ENCODE data around the gene KANTR. TPM values are rescaled to one million over a fixed set of nuclear protein-coding genes. Genes with fewer than 3 reads are reported as not detected.
"Not testable (repeated sequence)": the region's sequence is repeated elsewhere in the genome, so short reads cannot be mapped to it uniquely, and the experiment has no call there.

Gene KANTR
- total RNA-seq, 1 donor from 2014 or later = 3.1 TPM

- no peak overlapping the region for H3K4me3 ChIP-seq (ENCODE audit: low read depth, low read length)
- TF ChIP-seq CTCF (conservative IDR thresholded peaks at IDR 0.05; ENCODE audit: low read depth, low read length) = no peak
- DNase-seq (ENCODE audit: low read depth) = no peak
These were observed 65.2 kb downstream of the KANTR start for GRCh38 chrX:53159184-53159583.

DNA sequence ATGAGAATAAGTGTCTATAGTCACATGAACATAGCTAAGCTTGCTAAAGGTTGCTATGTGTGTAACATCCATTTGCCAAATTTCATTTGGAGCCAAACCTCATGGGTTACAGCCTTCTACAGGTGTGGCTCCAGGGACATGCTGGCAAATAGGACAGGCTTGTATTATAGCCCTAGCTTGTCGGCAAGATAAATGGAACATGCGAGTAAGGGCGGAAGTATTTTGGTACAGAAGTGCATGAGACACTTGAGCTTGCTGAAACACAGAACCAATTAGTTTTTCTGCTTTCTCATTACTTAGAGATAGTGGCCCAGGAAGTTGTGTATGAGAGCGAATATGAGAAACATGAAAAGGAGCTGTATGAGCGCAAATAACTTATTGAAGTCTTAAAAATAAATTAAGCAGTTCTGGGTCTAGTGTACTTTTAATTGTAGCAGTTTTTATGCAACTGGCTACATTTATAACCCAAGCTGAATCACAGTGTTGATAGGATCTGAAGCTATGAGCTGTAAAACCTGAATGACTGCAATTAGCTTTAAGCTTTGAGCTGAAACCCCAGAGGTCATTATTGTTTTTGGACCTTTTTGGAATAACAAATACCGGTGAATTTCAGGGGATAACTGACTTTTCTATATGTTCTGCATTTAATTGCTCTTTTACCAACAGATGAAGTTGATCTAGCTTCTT is 66.5 kb downstream of the KANTR start:
- H3K4me3 ChIP-seq (ENCODE audit: low read depth, low read length) = no peak overlapping the region
- DNase-seq (ENCODE audit: low read depth) = no peak
- no peak for TF ChIP-seq CTCF (conservative IDR thresholded peaks at IDR 0.05; ENCODE audit: low read depth, low read length)

DNA sequence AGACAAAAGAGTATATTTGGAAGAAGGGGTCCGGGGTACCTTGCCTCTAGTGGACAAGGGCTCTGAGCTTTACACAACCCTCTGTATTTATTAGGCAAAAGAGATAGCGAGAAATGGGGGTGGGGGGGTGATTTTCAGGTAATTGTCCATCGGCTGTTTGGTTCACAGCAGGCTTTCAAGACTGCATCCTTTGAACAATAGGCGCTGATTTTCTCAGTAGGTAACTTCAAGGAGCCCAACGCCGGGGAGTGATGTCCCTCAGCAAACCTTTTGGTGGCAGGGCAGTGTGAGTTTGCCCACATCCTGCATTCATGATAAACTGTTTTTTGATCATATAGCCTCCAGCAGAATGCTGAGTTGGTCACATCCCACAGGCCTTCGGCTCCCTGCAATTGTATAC is 69.5 kb downstream of the KANTR start:
- TF ChIP-seq CTCF (conservative IDR thresholded peaks at IDR 0.05; ENCODE audit: low read depth, low read length) = no peak
- DNase-seq (ENCODE audit: low read depth) = no peak
- no peak overlapping the region for H3K4me3 ChIP-seq (ENCODE audit: low read depth, low read length)

DNA sequence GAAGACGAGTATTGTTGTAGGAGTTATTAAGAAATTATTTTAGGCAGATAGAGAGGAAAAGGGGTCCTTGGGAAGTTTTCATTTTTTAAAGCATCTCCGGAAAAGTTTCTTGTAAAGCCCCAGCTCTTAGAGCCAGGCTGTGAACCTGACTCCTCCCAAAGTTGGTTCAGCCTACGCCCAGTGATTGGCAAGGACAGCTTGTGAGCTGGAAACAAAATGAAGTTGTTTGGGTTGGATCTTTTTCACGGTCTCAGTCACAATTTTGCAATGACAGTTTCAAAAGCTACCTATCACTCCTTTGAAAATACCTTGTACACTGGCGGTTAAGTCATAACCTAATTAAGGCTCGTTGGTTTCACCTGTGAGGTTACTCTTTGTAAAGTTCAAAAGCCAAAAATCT is 70.6 kb downstream of the KANTR start:
- not testable (repeated sequence) for H3K4me3 ChIP-seq (ENCODE audit: low read depth, low read length); DNase-seq (ENCODE audit: low read depth)

DNA sequence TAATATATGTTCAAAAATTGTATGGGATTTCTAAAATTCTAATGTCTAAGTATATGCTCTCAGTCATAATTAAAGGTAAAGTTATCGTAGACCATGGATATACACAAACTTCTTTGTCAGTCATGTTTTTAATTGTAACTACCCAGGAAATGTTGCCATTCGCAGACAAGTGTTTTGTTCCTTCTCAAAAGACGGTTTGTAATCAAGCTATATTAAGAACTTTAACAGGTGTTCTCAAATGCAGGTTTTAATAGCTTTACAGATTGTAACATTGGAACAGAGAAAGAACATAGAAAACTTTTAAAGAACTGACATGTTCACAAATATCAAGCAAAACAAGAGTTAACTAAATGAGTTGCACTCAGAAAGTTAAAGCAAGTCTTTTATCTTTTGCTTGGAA is 72.2 kb downstream of the KANTR start:
- H3K4me3 ChIP-seq (ENCODE audit: low read depth, low read length) = no peak overlapping the region

GRCh38 chrX:53171356-53171755 is 77.4 kb downstream of the KANTR start:
- no peak for TF ChIP-seq CTCF (conservative IDR thresholded peaks at IDR 0.05; ENCODE audit: low read depth, low read length)
- H3K4me3 ChIP-seq (ENCODE audit: low read depth, low read length) = no peak overlapping the region
- no peak for DNase-seq (ENCODE audit: low read depth)

More for the DNA sequence above, 72.2 kb downstream of the KANTR start:
- TF ChIP-seq CTCF (conservative IDR thresholded peaks at IDR 0.05; ENCODE audit: low read depth, low read length) = no peak
- DNase-seq (ENCODE audit: low read depth) = no peak

Other genes with a start within 250 kb of the KANTR start
- gene XAGE3, start 226.1 kb upstream of the KANTR start, total RNA-seq = not detected in 2 replicates
- 3.2 and 6.6 TPM in 2 replicates for gene FAM156B, start 196.8 kb upstream of the KANTR start, total RNA-seq
- 5.0 and 12.6 TPM in 2 replicates for gene FAM156A, start 135.6 kb upstream of the KANTR start, total RNA-seq
- gene GPR173, start 45.4 kb upstream of the KANTR start, total RNA-seq = 1.5 and 2.2 TPM in 2 replicates
- 3.2 and 5.6 TPM in 2 replicates for gene TSPYL2, start 11.8 kb upstream of the KANTR start, total RNA-seq
- 39.2 and 60.0 TPM in 2 replicates for gene KDM5C, start 131.1 kb downstream of the KANTR start, total RNA-seq
- 3.9 and 4.5 TPM in 2 replicates for gene IQSEC2, start 187.4 kb downstream of the KANTR start, total RNA-seq